Left lung (tissue), 10 donors: ENCODE data around the gene AMBRA1. TPM values are rescaled to one million over a fixed set of nuclear protein-coding genes. Genes with fewer than 3 reads are reported as not detected.

Source experiments
- ATAC-seq: fragments of 200-7000 bp; cut with Tn5 transposase; one replicate; pipeline ENCODE4 v1.9.1; 2020; ENCODE audit warnings: moderate library complexity
- DNase-seq, 4 donors: peaks; one replicate each; pipeline ENCODE4 v3.0.0-alpha.2; 2013 to 2020
- H3K27ac ChIP-seq, 2 donors: fragments of 200-600 bp; sonication (generic) in 1 of 2; one replicate each; pipeline versions ENCODE4 v1.5.0 to v1.8.0; 2020 to 2021
- H3K27me3 ChIP-seq, 2 donors: fragments of 200-600 bp; sonication (generic) in 1 of 2; one replicate each; pipeline versions ENCODE4 v1.5.0 to v1.8.0; 2020 to 2021
- H3K36me3 ChIP-seq, 2 donors: fragments of 200-600 bp; sonication (generic) in 1 of 2; one replicate each; pipeline versions ENCODE4 v1.5.0 to v1.8.0; 2020 to 2021
- H3K4me1 ChIP-seq, 2 donors: fragments of 200-600 bp; one replicate each; pipeline ENCODE4 v1.8.0; 2021
- H3K4me3 ChIP-seq, 2 donors: fragments of 200-600 bp; sonication (generic) in 1 of 2; one replicate each; pipeline versions ENCODE4 v1.5.0 to v1.8.0; 2020 to 2021; ENCODE audit warnings: mild to moderate bottlenecking in 1 of 2
- H3K9me3 ChIP-seq, 2 donors: fragments of 200-600 bp; sonication (generic) in 1 of 2; one replicate each; pipeline versions ENCODE4 v1.5.0 to v1.8.0; 2020 to 2021
- intact Hi-C, 2 donors: fragments of 100-400 bp; cut with DNase I; formaldehyde crosslinking; loops; one replicate each; pipeline versions ENCODE4 v1.11.2 to v1.14.2; 2022
- polyA plus RNA-seq, 6 donors: library from polyadenylated mRNA; unstranded; fragments of 120-200 nt; gene quantifications; one replicate each; pipeline ENCODE4 v1.2.1, GENCODE V29; 2013; ENCODE audit not compliant: insufficient read length in 6 of 6
- total RNA-seq, 2 donors: library from RNA; stranded (reverse); fragmentation: NEBNext Ultra II Directional; extraction: Animal tissue kit (Norgen Biotek cat#: 25700); gene quantifications; one replicate each; pipeline ENCODE4 v1.2.1, GENCODE V29; 2021
- TF ChIP-seq, protein P1 (sequence below), 2 donors: fragments of 200-600 bp; sonication (generic) in 1 of 2; IDR thresholded peaks; one replicate each; pipeline versions ENCODE4 v1.5.0 to v1.8.0; 2021; ENCODE audit warnings: antibody characterized with exemption in 2 of 2
- donor health status: DM: no; HTN: yes; CAD: no.
- donor health status: DM: no; HTN: no; CAD: no.

The AMBRA1 gene
- total and polyA plus RNA-seq, 8 donors: 20.4 to 28.2 (median 23.7) TPM

DNA sequence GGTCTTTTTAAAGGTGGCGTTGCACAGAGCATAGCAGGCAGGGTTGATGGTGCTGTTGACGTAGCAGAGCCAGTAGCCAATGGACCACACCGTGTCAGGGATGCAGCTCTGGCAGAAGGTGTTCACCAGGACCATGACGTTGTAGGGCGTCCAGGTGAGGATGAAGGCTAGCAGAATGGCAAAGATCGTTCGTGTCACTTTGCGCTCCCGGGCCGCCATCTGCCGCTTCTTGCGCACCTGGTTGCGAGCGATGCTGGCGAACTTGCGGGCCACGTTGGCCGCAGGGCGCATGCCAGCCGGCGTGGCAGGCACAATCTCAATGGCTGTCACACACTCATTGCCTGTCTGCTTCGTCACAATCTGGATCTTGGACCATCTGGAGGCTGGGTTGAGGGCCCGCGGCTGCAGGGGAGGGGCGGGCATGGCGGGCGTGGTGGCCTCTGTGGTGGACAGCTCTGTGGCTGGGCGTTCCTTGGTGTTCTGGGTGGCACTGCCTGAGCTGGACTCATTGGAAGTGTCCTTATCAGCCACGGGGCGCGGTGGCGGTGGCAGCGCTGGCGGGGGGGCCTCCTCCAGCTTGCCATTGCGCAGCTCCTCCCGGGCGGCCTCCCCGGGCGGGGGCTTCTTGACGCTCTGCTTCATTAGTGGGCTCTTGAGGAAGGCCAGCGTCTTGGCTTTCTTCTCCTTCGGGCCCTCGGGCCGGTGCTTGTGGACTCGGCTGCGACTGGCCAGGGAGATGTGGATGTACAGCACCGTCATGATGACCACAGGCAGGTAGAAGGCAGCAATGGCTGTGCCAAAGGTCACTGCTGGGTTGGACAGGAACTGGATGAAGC is 208.4 kb downstream of the AMBRA1 start:
- Histone ChIP-seq H3K4me1 (peaks cover 17 to 32% of the 10 kb centered on the region in 2 donors), H3K27me3 (peaks cover 30 to 85% of the 10 kb centered on the region in 2 donors), H3K4me3 (no peak overlapping the region), H3K36me3 (no peaks in the 10 kb centered on the region), H3K27ac (no peak overlapping the region), H3K9me3 (no peaks in the 10 kb centered on the region)
- intact Hi-C loops: loop anchor here in 1 of 2 donors (5.0 kb wide), 1 partner anchor 152 kb away; no protein-coding TSS in a partner anchor
- TF ChIP-seq, protein P1, sequence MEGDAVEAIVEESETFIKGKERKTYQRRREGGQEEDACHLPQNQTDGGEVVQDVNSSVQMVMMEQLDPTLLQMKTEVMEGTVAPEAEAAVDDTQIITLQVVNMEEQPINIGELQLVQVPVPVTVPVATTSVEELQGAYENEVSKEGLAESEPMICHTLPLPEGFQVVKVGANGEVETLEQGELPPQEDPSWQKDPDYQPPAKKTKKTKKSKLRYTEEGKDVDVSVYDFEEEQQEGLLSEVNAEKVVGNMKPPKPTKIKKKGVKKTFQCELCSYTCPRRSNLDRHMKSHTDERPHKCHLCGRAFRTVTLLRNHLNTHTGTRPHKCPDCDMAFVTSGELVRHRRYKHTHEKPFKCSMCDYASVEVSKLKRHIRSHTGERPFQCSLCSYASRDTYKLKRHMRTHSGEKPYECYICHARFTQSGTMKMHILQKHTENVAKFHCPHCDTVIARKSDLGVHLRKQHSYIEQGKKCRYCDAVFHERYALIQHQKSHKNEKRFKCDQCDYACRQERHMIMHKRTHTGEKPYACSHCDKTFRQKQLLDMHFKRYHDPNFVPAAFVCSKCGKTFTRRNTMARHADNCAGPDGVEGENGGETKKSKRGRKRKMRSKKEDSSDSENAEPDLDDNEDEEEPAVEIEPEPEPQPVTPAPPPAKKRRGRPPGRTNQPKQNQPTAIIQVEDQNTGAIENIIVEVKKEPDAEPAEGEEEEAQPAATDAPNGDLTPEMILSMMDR (IDR thresholded peaks at IDR 0.05): no peak
- ATAC-seq: no peak
- no peak for DNase-seq

DNA sequence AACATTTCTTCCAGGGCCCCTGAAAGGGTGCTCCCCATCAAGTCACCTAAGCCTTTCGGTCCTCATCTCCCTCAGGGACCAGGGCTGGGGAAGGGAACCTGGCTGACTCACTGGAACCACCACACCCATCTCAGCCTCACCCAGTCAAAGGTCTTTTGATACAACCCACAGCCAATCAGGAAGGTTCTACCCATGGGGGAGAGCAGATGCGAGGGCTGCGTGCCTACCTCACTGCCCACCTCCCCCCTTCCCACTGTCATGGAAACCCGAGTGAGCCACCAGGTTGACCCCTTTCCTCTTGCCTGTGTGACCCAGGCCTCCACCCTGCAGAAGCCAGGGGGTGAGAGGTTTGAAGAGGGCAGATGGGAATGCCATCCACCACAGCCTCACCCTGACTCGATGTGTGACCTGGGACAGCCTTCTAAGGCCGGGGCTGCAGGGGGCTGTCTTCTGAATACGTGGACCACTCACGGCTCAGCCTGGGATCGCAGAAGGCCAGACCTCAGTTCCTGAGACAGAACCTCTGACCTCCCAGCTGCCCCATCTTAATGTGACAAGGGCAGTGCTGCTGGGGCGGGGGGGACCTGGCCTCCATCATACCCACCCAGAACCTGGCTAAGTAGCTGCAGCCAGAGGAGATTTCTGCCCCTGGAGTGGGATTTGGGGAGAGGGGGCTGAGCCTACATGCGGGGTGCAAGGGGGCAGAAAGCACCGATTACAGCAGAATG is 209.7 kb downstream of the AMBRA1 start:
- Histone ChIP-seq H3K4me1 (peaks cover 6 to 32% of the 10 kb centered on the region in 2 donors), H3K4me3 (no peak overlapping the region), H3K27me3 (peaks cover 17 to 72% of the 10 kb centered on the region in 2 donors), H3K27ac (no peak overlapping the region), H3K9me3 (no peaks in the 10 kb centered on the region), H3K36me3 (no peaks in the 10 kb centered on the region)
- DNase-seq: no peak
- intact Hi-C loops: no loop called here
- TF ChIP-seq, protein P1 (IDR thresholded peaks at IDR 0.05): no peak
- no peak for ATAC-seq

DNA sequence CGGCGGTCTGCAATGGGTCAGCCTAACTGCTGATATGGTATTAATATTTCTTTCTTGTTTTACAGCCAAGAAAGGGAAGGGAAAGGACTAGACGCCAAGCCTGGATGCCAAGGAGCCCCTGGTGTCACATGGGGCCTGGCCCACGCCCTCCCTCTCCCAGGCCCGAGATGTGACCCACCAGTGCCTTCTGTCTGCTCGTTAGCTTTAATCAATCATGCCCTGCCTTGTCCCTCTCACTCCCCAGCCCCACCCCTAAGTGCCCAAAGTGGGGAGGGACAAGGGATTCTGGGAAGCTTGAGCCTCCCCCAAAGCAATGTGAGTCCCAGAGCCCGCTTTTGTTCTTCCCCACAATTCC is 210.4 kb downstream of the AMBRA1 start:
- TF ChIP-seq, protein P1 (IDR thresholded peaks at IDR 0.05): peak in 1 of 2 donors; percentile 4
- peaks cover 0 to 5% of the 10 kb centered on the region in 2 donors for H3K36me3 ChIP-seq
- no peak overlapping the region for H3K4me3 ChIP-seq
- no peak overlapping the region for H3K27ac ChIP-seq
- ATAC-seq: no peak
- no peaks in the 10 kb centered on the region for H3K9me3 ChIP-seq
- intact Hi-C loops: no loop called here
- peaks cover 11 to 65% of the 10 kb centered on the region in 2 donors for H3K27me3 ChIP-seq
- peaks cover 5 to 35% of the 10 kb centered on the region in 2 donors for H3K4me1 ChIP-seq
- no peak for DNase-seq

DNA sequence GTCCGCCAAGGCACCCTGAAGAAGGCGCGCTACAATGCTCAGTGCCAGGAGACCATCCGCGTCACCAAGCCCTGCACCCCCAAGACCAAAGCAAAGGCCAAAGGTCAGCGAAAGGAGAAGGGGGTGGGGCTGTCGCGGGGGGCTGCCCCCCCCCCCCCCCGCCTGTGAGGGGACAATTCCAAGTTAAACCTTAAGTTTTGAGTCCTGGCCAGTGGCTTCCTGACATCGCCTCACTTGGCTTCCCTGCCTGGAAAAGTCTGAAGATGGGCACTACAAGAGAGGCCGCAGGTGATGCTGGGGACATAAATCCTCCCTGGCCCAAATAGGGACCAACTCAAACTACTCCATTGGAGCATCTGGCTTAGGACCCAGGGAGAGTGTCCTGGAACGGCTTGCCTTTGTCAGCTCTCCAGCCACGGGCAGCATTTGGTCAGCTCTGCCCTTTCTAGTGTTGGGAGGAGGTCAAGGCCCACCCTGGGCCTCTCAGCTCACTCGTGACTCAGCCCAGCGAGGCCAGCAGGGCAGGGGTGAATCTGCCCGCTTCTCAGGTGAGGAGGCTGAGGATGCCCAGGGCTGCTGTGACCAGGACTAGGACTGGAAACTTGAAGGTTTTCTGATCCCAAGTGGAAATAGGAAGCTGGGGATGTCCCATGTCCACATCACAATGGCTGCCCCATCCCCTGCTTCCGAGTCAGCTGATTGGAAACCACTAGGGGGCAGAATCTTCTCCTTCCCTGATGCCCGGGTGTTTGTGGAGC is 211.0 kb downstream of the AMBRA1 start:
- ATAC-seq (no peak), DNase-seq (no peak)
- Histone ChIP-seq H3K4me1 (peaks cover 5 to 41% of the 10 kb centered on the region in 2 donors), H3K4me3 (peak overlapping the region; percentile 67 to 70), H3K36me3 (peaks cover 0 to 11% of the 10 kb centered on the region in 2 donors), H3K27me3 (peaks cover 5 to 59% of the 10 kb centered on the region in 2 donors), H3K9me3 (no peaks in the 10 kb centered on the region), H3K27ac (no peak overlapping the region)
- intact Hi-C loops: no loop called here
- TF ChIP-seq, protein P1 (IDR thresholded peaks at IDR 0.05): peak; percentile 45 to 63
